GM13976 (cell line): ENCODE measurements around the gene RAD51B.

Experiments used
- DNase-seq: peaks from one replicate; pipeline ENCODE4 v3.0.0; 2012; ENCODE audit warnings: low spot score
- in situ Hi-C: fragments of 300-500 bp; cut with MboI; formaldehyde crosslinking; loops from one replicate; pipeline ENCODE4 v1.12.0; 2022; ENCODE audit warnings: low sequenced_read_pairs, mixed read lengths, inconsistent platforms; ENCODE audit not compliant: unreplicated experiment
- TF ChIP-seq, protein P1 (sequence below): IDR thresholded peaks from 2 replicates; pipeline ENCODE4 v1.5.1; 2012; ENCODE audit warnings: borderline replicate concordance, mild to moderate bottlenecking; ENCODE audit not compliant: insufficient read depth; ENCODE audit errors: extremely low read depth, missing control alignments, control extremely low read depth

RAD51B gene

GRCh38 chr14:67886191-67886590 lies 66.6 kb downstream of the RAD51B start:
- in situ Hi-C loops = no loop called here
- TF ChIP-seq, protein P1, sequence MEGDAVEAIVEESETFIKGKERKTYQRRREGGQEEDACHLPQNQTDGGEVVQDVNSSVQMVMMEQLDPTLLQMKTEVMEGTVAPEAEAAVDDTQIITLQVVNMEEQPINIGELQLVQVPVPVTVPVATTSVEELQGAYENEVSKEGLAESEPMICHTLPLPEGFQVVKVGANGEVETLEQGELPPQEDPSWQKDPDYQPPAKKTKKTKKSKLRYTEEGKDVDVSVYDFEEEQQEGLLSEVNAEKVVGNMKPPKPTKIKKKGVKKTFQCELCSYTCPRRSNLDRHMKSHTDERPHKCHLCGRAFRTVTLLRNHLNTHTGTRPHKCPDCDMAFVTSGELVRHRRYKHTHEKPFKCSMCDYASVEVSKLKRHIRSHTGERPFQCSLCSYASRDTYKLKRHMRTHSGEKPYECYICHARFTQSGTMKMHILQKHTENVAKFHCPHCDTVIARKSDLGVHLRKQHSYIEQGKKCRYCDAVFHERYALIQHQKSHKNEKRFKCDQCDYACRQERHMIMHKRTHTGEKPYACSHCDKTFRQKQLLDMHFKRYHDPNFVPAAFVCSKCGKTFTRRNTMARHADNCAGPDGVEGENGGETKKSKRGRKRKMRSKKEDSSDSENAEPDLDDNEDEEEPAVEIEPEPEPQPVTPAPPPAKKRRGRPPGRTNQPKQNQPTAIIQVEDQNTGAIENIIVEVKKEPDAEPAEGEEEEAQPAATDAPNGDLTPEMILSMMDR = no peak
- no peak for DNase-seq

DNA sequence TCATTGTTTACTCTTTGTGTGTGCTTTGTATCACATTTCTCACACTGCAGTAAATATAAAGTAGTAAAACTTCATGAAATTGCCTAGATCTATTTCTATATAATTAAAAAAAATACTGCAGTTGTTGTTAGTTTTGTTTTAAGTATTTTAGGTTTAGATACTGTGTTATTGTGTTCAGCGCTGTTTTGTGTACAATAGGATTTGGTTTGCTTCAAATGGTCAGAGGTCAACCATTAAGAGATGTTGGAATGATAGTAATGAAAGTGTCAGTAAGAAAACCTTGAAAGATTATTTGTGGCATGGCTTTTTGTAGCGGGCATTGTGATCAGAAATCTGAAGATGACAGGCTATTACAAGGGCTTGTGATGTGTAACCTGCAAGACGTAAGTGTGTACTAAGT lies 67.9 kb downstream of the RAD51B start:
- DNase-seq = no peak
- in situ Hi-C loops = no loop called here
- TF ChIP-seq, protein P1 = no peak

DNA sequence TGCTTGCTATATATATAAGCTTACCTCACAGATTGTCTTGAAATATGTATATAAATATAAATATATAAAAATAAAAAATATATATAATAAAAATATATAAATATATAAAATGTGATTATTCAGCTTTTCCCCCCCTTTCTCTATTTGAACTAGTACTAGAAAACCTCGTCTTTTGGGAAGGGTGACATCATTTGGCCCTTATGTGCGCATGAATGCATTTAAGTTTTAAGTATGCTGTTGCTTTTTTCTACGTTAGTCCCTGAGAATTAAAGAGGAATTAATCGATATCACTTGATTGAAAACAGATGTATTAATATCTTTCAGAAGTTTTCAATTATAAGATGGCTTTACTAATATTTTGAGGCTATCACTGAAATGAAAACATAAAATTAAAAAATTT lies 69.9 kb downstream of the RAD51B start:
- TF ChIP-seq, protein P1 = no peak
- in situ Hi-C loops = no loop called here
- DNase-seq = no peak

DNA sequence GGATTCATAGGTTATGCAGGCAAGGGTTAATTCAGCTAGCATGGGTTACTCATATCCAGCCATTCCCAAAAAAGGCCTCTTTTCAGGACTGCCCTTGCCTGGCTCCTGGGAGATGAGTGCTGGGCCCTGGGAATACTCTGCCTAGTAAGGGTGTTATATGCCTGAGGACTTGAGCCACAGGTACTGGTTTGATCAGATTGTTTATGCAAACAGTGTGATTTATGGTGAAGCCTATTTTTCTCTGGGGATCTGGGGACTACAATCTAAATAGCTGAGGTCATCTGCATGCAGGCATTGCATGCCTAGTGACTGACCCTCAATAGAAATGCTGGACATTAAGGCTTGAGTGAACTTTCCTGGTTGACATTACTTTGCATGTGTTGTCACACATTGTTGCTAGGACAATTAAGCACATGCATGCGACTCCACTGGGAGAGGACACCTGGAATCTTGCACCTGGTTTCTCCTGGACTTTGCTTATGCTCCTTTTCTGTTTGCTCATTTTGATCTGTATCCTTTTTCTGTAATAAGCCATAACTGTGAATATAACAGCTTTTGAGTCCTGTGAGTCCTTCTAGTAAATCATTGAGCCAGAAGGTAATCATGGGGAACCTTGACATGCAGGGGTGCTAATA lies 73.0 kb downstream of the RAD51B start:
- in situ Hi-C loops = no loop called here
- no peak for DNase-seq
- TF ChIP-seq, protein P1 = no peak

DNA sequence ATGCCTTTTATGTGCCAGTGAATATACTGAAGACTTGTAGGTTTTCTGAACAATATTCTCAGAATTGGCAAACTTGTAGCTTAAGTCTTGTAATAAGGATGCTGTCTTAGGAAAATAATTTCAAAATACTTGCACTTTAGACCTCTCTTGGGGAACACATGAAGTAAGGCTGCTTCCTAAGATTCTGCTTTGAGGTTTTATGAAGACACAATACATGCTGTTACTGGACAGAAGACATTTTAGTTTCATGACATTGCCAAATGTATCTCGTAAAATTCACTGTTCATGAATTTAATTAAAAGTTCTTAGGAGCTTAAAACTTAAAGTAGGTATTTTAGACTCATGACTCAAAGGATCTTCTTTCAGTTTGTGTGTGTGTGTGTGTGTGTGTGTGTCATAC lies 80.7 kb downstream of the RAD51B start:
- in situ Hi-C loops = no loop called here

DNA sequence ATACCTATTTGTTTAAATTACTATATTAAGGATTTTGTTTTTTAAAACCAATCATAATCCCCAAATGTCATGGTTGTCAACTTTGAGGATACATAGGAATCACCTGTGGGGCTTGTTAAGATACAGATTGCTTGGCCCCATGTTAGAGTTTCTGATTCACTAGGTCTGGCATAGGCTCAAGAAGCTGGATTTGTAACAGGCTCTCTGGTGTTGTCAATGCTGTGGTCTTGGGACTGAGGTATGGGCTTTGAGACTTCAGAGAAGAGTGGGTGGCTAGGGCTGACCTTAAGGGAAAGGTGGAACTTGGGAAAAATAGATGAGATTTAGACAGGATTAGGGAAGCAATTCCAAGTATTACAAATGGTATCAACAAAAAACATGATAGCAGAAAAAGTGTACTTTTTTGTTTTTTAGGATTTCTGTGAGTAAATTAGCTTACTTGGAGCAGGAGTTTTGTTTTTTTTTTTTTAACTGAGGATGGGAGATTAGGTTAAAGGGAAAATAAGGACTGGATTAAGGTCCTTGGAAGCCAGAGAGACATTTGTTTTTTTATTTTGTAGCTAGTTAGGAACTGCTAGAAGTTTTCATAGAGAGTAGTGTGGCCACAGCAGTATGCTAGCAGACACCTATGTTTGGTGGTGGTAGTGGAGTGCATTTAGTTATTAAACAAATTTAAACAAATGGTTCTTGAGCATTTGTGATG lies 88.6 kb downstream of the RAD51B start:
- DNase-seq = no peak
- TF ChIP-seq, protein P1 = no peak
- in situ Hi-C loops = no loop called here

More for the DNA sequence above, 80.7 kb downstream of the RAD51B start:
- TF ChIP-seq, protein P1 = no peak
- no peak for DNase-seq
